OCI-LY1 (cell line): ENCODE results near the gene NFIX.

Experiments used
- CTCF ChIP-seq: fragments of 200-600 bp; sonication (generic), shearing (Covaris generic); IDR thresholded peaks from 2 replicates; pipeline ENCODE4 v1.5.1; 2017; ENCODE audit warnings: mild to moderate bottlenecking, antibody characterized with exemption, low read length, moderate library complexity, mixed read lengths
- EZH2 ChIP-seq: fragments of 200-600 bp; sonication (generic), shearing (Covaris generic); IDR thresholded peaks from 2 replicates; pipeline ENCODE4 v1.8.0; 2017; ENCODE audit warnings: borderline replicate concordance, mixed run types, mild to moderate bottlenecking, antibody characterized with exemption, low read length, moderate library complexity, mixed read lengths

GRCh38 chr19:13024951-13025697, 29.8 kb downstream of the NFIX start:
- TF ChIP-seq CTCF (no peak), EZH2 (no peak)
